CD8-positive, alpha-beta memory T cell (primary cell): Measurements from ENCODE around the gene AKTIP. TPM values are rescaled to one million over a fixed set of nuclear protein-coding genes. Genes with fewer than 3 reads are reported as not detected.

Source experiments
- CTCF ChIA-PET: fragments of 350-600 bp; sonication (Branson Sonifier 250); formaldehyde crosslinking; loops from one replicate; lab custom pipeline; 2021; ENCODE audit warnings: antibody characterized with exemption; lab: Charles Lee
- POLR2A ChIA-PET: fragments of 350-600 bp; sonication (Branson Sonifier 250); formaldehyde crosslinking; loops from one replicate; lab custom pipeline; 2021; ENCODE audit warnings: antibody characterized with exemption; lab: Charles Lee
- DNase-seq, 5 donors: peaks; one replicate each; pipeline versions ENCODE4 v3.0.0 to v3.0.0-alpha.2; 2020 to 2022; ENCODE audit warnings: mixed read lengths in 1 of 5
- H3K27ac ChIP-seq: one replicate; pipeline ENCODE4 v1.7.0; 2013; ENCODE audit warnings: low read depth, mild to moderate bottlenecking, low read length, moderate library complexity
- H3K27me3 ChIP-seq: 2 replicates; pipeline ENCODE4 v1.7.0; 2013; ENCODE audit warnings: low read length, mild to moderate bottlenecking; ENCODE audit not compliant: insufficient read depth, poor library complexity, severe bottlenecking
- H3K36me3 ChIP-seq: 2 replicates; pipeline ENCODE4 v1.7.0; 2013; ENCODE audit warnings: mild to moderate bottlenecking, low read length, moderate library complexity; ENCODE audit not compliant: insufficient read depth
- H3K4me1 ChIP-seq: 2 replicates; pipeline ENCODE4 v1.7.0; 2013; ENCODE audit warnings: mild to moderate bottlenecking, low read length, moderate library complexity; ENCODE audit not compliant: insufficient read depth
- H3K4me3 ChIP-seq: 2 replicates; pipeline ENCODE4 v1.7.0; 2013; ENCODE audit warnings: mild to moderate bottlenecking, low read length
- H3K9me3 ChIP-seq: 2 replicates; pipeline ENCODE4 v1.7.0; 2013; ENCODE audit warnings: mild to moderate bottlenecking, low read length
- H3K27ac Mint-ChIP-seq, 8 donors: one replicate each; pipeline ENCODE4 v1.8.0; 2020 to 2021; ENCODE audit warnings: mixed read lengths in 8 of 8, mild to moderate bottlenecking in 6 of 8, inconsistent platforms in 3 of 8, moderate library complexity in 3 of 8
- H3K27me3 Mint-ChIP-seq, 2 donors: one replicate each; pipeline ENCODE4 v1.8.0; 2020 to 2021; ENCODE audit warnings: mixed read lengths in 2 of 2, mild to moderate bottlenecking in 1 of 2, moderate library complexity in 1 of 2
- H3K36me3 Mint-ChIP-seq, 3 donors: one replicate each; pipeline ENCODE4 v1.8.0; 2020 to 2021; ENCODE audit warnings: mixed read lengths in 3 of 3, inconsistent platforms in 1 of 3, mild to moderate bottlenecking in 1 of 3
- H3K4me1 Mint-ChIP-seq, 3 donors: one replicate each; pipeline ENCODE4 v1.8.0; 2020 to 2021; ENCODE audit warnings: mixed read lengths in 3 of 3, inconsistent platforms in 1 of 3, mild to moderate bottlenecking in 1 of 3
- H3K4me3 Mint-ChIP-seq, 7 donors: one replicate each; pipeline ENCODE4 v1.8.0; 2020 to 2021; ENCODE audit warnings: mixed read lengths in 7 of 7, mild to moderate bottlenecking in 6 of 7, moderate library complexity in 4 of 7, inconsistent platforms in 2 of 7
- H3K9me3 Mint-ChIP-seq, 5 donors: one replicate each; pipeline ENCODE4 v1.8.0; 2020 to 2022; ENCODE audit warnings: mixed read lengths in 5 of 5, mild to moderate bottlenecking in 3 of 5, moderate library complexity in 2 of 5, inconsistent platforms in 1 of 5
- polyA plus RNA-seq: library from polyadenylated mRNA; unstranded; fragments of 300-500 nt; fragmentation: Illumina TruSeq; gene quantifications from one replicate; pipeline ENCODE4 v1.2.3, GENCODE V29; 2021
- total RNA-seq, 2 experiments: library from RNA; stranded (reverse); gene quantifications; one replicate each; pipeline ENCODE4 v1.2.3, GENCODE V29; 2021

AKTIP gene
- total and polyA plus RNA-seq, 3 experiments from 2014 or later, result 30.0 to 55.6 (median 31.5) TPM

DNA sequence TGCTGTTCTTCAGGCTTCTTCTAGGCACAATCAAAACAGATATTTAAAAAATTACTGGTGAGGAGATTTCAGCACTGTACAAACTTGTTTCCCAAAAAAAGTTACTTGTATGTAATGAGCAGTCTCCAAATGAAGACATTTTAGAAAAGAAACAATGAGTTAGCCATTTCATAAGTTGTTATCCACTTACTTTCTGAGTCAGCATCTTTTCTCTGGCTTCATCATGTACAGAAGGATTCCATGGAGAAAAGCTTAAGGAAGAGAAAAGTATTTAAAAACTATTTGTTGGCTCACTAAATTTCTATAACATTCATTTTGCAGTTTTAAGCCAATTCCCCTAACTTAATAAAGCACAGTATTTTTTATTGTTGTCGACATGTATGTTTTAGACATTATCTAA is 10.5 kb downstream of the AKTIP start:
- Mint-ChIP-seq H3K4me1 (peaks cover 40 to 80% (median 73%) of the 10 kb centered on the region in 3 donors), H3K9me3 (no peaks in the 10 kb centered on the region), H3K36me3 (peaks cover 26 to 95% (median 33%) of the 10 kb centered on the region in 3 donors), H3K4me3 (no peak overlapping the region), H3K27me3 (no peaks in the 10 kb centered on the region), H3K27ac (peak overlapping the region in 7 of 8 donors; percentile 22 to 87 (median 70))
- H3K4me1 ChIP-seq, result peaks cover 13% of the 10 kb centered on the region
- H3K4me3 ChIP-seq, result no peak overlapping the region
- H3K27me3 ChIP-seq, result no peaks in the 10 kb centered on the region
- DNase-seq, result no peak
- ChIA-PET POLR2A (no interaction called here), CTCF (interaction anchor here (1.3 kb wide), 1 partner anchor 12 kb away, joined by 3 read pairs; no protein-coding TSS in a partner anchor)
- H3K9me3 ChIP-seq, result no peaks in the 10 kb centered on the region
- no peak overlapping the region for H3K27ac ChIP-seq
- peaks cover 51% of the 10 kb centered on the region for H3K36me3 ChIP-seq

DNA sequence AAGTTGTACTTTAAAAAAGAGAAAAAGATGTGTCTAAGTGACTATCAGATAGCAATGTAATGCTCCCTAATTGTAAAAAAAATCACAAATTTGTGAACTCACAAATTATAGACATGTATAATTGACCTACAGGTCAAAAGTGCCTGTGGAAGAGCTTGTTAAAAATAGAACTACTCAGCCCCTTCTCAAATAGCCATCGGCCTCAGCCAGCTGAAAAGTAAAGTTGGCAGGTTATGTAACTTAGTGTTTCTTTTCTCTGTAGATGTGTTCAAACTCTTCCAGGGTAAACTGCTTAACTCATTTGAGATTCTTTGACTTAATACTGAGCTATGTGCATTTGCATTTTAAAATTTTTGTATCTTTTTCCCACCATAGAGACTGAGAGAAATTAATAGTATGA is 13.3 kb downstream of the AKTIP start:
- Histone ChIP-seq H3K4me1 (peaks cover 13% of the 10 kb centered on the region), H3K9me3 (peaks cover 10% of the 10 kb centered on the region), H3K27me3 (no peaks in the 10 kb centered on the region), H3K27ac (no peak overlapping the region), H3K4me3 (no peak overlapping the region), H3K36me3 (peaks cover 53% of the 10 kb centered on the region)
- Mint-ChIP-seq H3K4me3 (no peak overlapping the region), H3K4me1 (peaks cover 26 to 62% (median 58%) of the 10 kb centered on the region in 3 donors), H3K27me3 (no peaks in the 10 kb centered on the region), H3K9me3 (peaks cover 13 to 26% (median 20%) of the 10 kb centered on the region in 5 donors), H3K27ac (peak overlapping the region in 7 of 8 donors; percentile 4 to 91 (median 66)), H3K36me3 (peaks cover 41 to 95% (median 42%) of the 10 kb centered on the region in 3 donors)
- POLR2A ChIA-PET, result interaction anchor here (0.6 kb wide), 1 partner anchor 36 kb away, joined by 3 read pairs; no protein-coding TSS in a partner anchor
- CTCF ChIA-PET, result interaction anchor here (1.5 kb wide), 1 partner anchor 9 kb away, joined by 3 read pairs; no protein-coding TSS in a partner anchor
- no peak for DNase-seq

DNA sequence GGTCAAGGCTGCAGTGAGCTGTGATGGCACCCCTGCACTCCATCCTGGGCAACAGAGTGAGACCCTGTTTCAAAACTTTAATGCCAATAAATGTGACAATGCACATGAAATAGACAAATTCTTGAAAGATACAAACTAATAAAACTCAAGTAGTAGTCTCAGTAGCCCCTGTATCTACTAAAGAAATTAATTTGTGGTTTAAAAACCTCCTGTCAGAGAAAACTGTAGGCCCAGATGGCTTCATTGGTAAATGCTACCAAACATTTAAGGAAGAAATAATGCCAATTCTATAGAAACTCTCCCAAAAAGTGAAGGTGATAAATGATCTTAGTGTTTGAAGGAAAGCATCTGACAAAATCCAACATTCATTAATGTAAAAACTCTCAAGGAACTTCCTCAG is 16.8 kb downstream of the AKTIP start:
- Histone ChIP-seq H3K27ac (no peak overlapping the region), H3K9me3 (peaks cover 10% of the 10 kb centered on the region), H3K27me3 (no peaks in the 10 kb centered on the region), H3K4me3 (no peak overlapping the region), H3K36me3 (peaks cover 71% of the 10 kb centered on the region), H3K4me1 (peaks cover 12% of the 10 kb centered on the region)
- Mint-ChIP-seq H3K9me3 (peaks cover 22 to 37% (median 29%) of the 10 kb centered on the region in 5 donors), H3K36me3 (peaks cover 51 to 95% (median 65%) of the 10 kb centered on the region in 3 donors), H3K27ac (peak overlapping the region in 7 of 8 donors; percentile 43 to 82 (median 52)), H3K27me3 (no peaks in the 10 kb centered on the region), H3K4me1 (peaks cover 21 to 53% (median 45%) of the 10 kb centered on the region in 3 donors), H3K4me3 (peak overlapping the region in 1 of 7 donors; percentile 5)
- ChIA-PET POLR2A (interaction anchor here (1.4 kb wide), 1 partner anchor 28 kb away, joined by 5 read pairs; no protein-coding TSS in a partner anchor), CTCF (interaction anchor here (1.2 kb wide), 1 partner anchor 16 kb away, joined by 3 read pairs; the partner anchor contains the start of gene AKTIP)
- DNase-seq, result no peak

DNA sequence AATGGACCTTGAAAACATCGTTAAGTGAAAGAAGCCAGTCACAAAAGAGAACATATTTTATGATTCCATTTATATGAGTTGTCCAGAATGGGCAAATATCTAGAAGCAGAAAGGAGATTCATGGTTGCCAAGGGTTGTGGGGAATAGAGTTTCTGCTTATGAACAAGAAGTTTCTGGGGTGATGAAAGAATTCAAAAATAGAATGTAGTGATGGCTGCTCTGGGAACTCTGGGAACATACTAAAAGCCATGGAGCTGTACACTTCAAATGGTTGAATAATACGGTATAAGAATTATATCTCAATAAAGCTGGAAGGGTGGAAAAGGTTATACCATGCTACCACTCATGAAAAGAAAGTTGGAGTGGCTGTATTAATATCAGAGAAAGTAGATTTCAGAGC is 18.5 kb downstream of the AKTIP start:
- ChIA-PET POLR2A (interaction anchor here (0.7 to 0.9 kb wide), 2 partner anchors 10 to 50 kb away, joined by 3 read pairs; partner anchors contain the start of gene RBL2), CTCF (no interaction called here)
- Mint-ChIP-seq H3K27ac (peak overlapping the region in 4 of 8 donors; percentile 5 to 52 (median 18)), H3K36me3 (peaks cover 49 to 97% (median 76%) of the 10 kb centered on the region in 3 donors), H3K9me3 (peaks cover 22 to 37% (median 29%) of the 10 kb centered on the region in 5 donors), H3K27me3 (no peaks in the 10 kb centered on the region), H3K4me1 (peaks cover 14 to 53% (median 33%) of the 10 kb centered on the region in 3 donors), H3K4me3 (no peak overlapping the region)
- H3K27me3 ChIP-seq, result no peaks in the 10 kb centered on the region
- no peak overlapping the region for H3K27ac ChIP-seq
- peaks cover 8% of the 10 kb centered on the region for H3K4me1 ChIP-seq
- peaks cover 78% of the 10 kb centered on the region for H3K36me3 ChIP-seq
- H3K9me3 ChIP-seq, result peaks cover 10% of the 10 kb centered on the region
- no peak overlapping the region for H3K4me3 ChIP-seq
- DNase-seq, result no peak

DNA sequence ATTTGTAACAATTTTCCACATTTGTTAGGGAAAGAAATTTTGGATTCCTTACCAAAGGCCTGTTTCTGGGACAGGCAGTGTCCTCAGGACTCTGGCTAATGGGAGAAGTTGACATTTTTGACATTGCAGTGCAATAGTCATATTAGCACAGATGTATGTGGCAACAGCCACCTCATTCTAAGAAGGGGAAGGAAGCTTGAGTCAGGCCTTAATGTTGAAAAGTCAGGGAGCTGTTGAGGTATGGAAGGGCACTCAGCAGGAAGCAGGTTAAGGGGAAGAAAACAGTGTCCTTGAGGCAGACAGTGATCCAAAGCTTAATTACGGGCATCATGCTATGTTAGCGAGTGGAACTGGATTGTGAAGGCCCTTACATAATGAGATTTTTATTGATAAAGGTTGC is 20.9 kb downstream of the AKTIP start:
- H3K9me3 Mint-ChIP-seq, result peaks cover 22 to 34% (median 27%) of the 10 kb centered on the region in 5 donors

DNA sequence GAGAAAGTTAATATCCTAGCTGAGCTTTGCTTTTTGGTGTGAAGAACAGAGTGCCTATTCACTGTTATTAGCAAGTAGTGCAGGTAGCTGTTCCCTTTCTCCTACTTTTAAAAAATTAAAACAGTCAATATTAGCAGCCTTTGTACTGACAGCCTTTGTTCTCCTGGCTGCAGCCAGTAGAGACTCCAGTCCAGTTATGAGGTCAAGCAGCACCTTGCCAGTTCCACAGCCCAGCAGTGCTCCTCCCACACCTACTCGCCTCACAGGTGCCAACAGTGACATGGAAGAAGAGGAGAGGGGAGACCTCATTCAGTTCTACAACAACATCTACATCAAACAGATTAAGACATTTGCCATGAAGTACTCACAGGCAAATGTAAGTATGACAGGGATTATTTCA is 22.6 kb downstream of the AKTIP start:
- ChIA-PET CTCF (interaction anchor here (1.7 kb wide), 2 partner anchors 10 to 45 kb away, joined by 3 to 5 read pairs; partner anchors contain the start of gene RBL2), POLR2A (no interaction called here)
- Mint-ChIP-seq H3K4me1 (peaks cover 34 to 72% (median 55%) of the 10 kb centered on the region in 3 donors), H3K27ac (peak overlapping the region in 7 of 8 donors; percentile 20 to 81 (median 52)), H3K36me3 (peaks cover 46 to 96% (median 65%) of the 10 kb centered on the region in 3 donors), H3K9me3 (peaks cover 10 to 16% (median 13%) of the 10 kb centered on the region in 5 donors), H3K4me3 (no peak overlapping the region), H3K27me3 (no peaks in the 10 kb centered on the region)
- no peak overlapping the region for H3K4me3 ChIP-seq
- DNase-seq, result no peak
- H3K36me3 ChIP-seq, result peaks cover 70% of the 10 kb centered on the region
- no peaks in the 10 kb centered on the region for H3K27me3 ChIP-seq
- H3K4me1 ChIP-seq, result peaks cover 23% of the 10 kb centered on the region
- H3K9me3 ChIP-seq, result no peaks in the 10 kb centered on the region
- H3K27ac ChIP-seq, result no peak overlapping the region

More for the DNA sequence above, 20.9 kb downstream of the AKTIP start:
- CTCF ChIA-PET, result no interaction called here
- POLR2A ChIA-PET, result no interaction called here
- H3K27me3 Mint-ChIP-seq, result no peaks in the 10 kb centered on the region
- no peak for DNase-seq
- H3K36me3 Mint-ChIP-seq, result peaks cover 49 to 97% (median 71%) of the 10 kb centered on the region in 3 donors
- H3K4me1 Mint-ChIP-seq, result peaks cover 19 to 57% (median 39%) of the 10 kb centered on the region in 3 donors
- Histone ChIP-seq H3K4me3 (no peak overlapping the region), H3K4me1 (peaks cover 11% of the 10 kb centered on the region), H3K27me3 (no peaks in the 10 kb centered on the region), H3K27ac (no peak overlapping the region), H3K36me3 (peaks cover 86% of the 10 kb centered on the region), H3K9me3 (peaks cover 10% of the 10 kb centered on the region)
- no peak overlapping the region for H3K4me3 Mint-ChIP-seq
- peak overlapping the region in 7 of 8 donors; percentile 3 to 79 (median 54) for H3K27ac Mint-ChIP-seq

DNA sequence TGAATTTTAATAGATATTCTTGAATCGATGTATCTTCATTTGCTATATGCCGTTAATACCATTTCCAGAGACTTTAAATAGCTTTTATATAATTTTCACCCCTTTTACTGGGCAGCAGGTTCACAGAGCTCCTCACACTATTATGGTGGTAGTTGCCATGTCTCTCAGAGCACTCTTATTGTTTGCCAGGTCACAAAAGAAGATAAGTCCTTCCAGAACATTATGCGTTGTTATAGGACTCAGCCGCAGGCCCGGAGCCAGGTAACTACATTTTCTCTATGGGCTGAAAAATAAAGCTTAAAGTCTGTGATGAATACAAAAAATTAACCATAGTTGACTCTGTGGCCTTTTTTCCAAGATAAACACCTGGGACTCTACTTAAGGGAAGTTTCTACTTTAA is 24.0 kb downstream of the AKTIP start:
- no peak overlapping the region for H3K27ac ChIP-seq
- ChIA-PET CTCF (interaction anchor here (0.5 kb wide), 1 partner anchor 40 kb away, joined by 3 read pairs; no protein-coding TSS in a partner anchor), POLR2A (interaction anchor here (1.0 kb wide), 1 partner anchor 16 kb away, joined by 3 read pairs; no protein-coding TSS in a partner anchor)
- no peak for DNase-seq
- peaks cover 42 to 76% (median 66%) of the 10 kb centered on the region in 3 donors for H3K4me1 Mint-ChIP-seq
- no peaks in the 10 kb centered on the region for H3K9me3 ChIP-seq
- H3K4me3 ChIP-seq, result no peak overlapping the region
- no peaks in the 10 kb centered on the region for H3K27me3 ChIP-seq
- no peaks in the 10 kb centered on the region for H3K27me3 Mint-ChIP-seq
- peaks cover 40 to 93% (median 50%) of the 10 kb centered on the region in 3 donors for H3K36me3 Mint-ChIP-seq
- no peak overlapping the region for H3K4me3 Mint-ChIP-seq
- peak overlapping the region in 4 of 8 donors; percentile 8 to 76 (median 42) for H3K27ac Mint-ChIP-seq
- peaks cover 55% of the 10 kb centered on the region for H3K36me3 ChIP-seq
- H3K9me3 Mint-ChIP-seq, result peaks cover under 1 to 4% (median under 1%) of the 10 kb centered on the region in 5 donors
- H3K4me1 ChIP-seq, result peaks cover 23% of the 10 kb centered on the region

DNA sequence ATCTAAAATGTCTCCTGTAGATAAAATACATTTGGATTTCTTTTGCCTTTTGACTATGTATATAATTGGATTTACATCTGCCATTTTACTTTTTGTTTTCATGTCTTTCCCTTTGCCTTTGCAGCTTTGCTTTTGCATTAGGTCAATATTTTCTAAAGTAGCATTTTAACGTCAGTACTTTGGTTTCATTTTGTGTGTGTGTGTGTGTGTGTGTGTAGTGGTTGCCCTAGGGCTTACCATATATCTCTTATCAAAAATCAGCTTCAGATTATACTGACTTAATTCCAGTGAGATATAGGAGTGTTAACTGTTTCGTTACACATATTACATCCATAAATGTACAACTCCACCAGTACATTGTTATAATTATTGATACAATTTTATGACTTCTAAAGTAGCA is 26.1 kb downstream of the AKTIP start:
- no peak overlapping the region for H3K27ac ChIP-seq
- Mint-ChIP-seq H3K4me1 (peaks cover 53 to 88% (median 68%) of the 10 kb centered on the region in 3 donors), H3K36me3 (peaks cover 43 to 93% (median 46%) of the 10 kb centered on the region in 3 donors), H3K4me3 (peak overlapping the region in 5 of 7 donors; percentile 7 to 57 (median 47)), H3K27me3 (no peaks in the 10 kb centered on the region), H3K9me3 (no peaks in the 10 kb centered on the region), H3K27ac (peak overlapping the region; percentile 17 to 89 (median 57))
- ChIA-PET POLR2A (no interaction called here), CTCF (no interaction called here)
- H3K36me3 ChIP-seq, result peaks cover 50% of the 10 kb centered on the region
- H3K4me3 ChIP-seq, result no peak overlapping the region
- H3K4me1 ChIP-seq, result peaks cover 23% of the 10 kb centered on the region
- DNase-seq, result no peak
- no peaks in the 10 kb centered on the region for H3K27me3 ChIP-seq
- no peaks in the 10 kb centered on the region for H3K9me3 ChIP-seq
